Right lobe of liver (tissue), 4 donors: ENCODE results near the gene ELF1.
"Not testable (repeated sequence)": the region's sequence is repeated elsewhere in the genome, so short reads cannot be mapped to it uniquely, and the experiment has no call there.

Source experiments
- POLR2A ChIP-seq: fragments of 450-650 bp; IDR thresholded peaks from one replicate; pipeline ENCODE4 v1.6.1; 2017; ENCODE audit warnings: antibody characterized with exemption, mild to moderate bottlenecking
- TF ChIP-seq, protein P1 (sequence below), 4 donors: fragments of 200-600 bp in 3 of 4; fragments of 450-650 bp in 1 of 4; IDR thresholded peaks; one replicate each; pipeline versions ENCODE4 v1.5.1 to v1.8.0; 2016 to 2022; ENCODE audit warnings: antibody characterized with exemption in 4 of 4, mild to moderate bottlenecking in 2 of 4
- donor health status: DM: no; HTN: no; CAD: no.
- donor health status: DM: no; HTN: no; CAD: no.
- donor health status: DM: no; HTN: yes; CAD: no.

DNA sequence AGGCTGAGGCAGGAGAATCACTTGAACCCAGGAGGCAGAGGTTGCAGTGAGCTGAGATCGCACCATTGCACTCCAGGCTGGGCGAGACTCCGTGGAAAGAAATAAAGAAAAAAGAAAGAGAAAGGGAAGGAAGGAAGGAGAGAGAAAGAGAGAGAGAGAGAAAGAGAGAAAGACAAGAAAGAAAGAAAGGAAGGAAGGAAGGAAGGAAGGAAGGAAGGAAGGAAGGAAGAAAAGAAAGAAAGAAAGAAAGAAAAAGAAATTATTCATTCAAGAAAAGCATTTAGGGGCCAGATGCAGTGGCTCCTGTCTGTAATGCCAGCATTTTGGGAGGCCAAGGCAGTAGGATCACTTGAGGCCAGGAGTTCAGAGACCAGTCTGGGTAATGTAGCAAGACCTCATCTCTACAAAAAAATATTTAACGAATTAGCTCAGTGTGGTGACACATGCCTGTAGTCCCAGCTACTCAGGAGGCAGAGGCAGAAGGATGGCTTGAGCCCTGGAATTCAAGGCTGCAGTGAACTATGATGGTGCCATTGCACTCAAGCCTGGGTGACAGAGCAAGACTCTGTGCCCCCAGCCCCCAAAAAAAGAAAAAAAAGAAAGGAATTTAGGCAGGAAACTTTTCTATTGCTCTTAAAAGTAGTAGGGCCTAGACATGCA lies 109.4 kb downstream of the ELF1 start:
- TF ChIP-seq, protein P1, sequence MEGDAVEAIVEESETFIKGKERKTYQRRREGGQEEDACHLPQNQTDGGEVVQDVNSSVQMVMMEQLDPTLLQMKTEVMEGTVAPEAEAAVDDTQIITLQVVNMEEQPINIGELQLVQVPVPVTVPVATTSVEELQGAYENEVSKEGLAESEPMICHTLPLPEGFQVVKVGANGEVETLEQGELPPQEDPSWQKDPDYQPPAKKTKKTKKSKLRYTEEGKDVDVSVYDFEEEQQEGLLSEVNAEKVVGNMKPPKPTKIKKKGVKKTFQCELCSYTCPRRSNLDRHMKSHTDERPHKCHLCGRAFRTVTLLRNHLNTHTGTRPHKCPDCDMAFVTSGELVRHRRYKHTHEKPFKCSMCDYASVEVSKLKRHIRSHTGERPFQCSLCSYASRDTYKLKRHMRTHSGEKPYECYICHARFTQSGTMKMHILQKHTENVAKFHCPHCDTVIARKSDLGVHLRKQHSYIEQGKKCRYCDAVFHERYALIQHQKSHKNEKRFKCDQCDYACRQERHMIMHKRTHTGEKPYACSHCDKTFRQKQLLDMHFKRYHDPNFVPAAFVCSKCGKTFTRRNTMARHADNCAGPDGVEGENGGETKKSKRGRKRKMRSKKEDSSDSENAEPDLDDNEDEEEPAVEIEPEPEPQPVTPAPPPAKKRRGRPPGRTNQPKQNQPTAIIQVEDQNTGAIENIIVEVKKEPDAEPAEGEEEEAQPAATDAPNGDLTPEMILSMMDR (IDR thresholded peaks at IDR 0.05), result not testable (repeated sequence)
- not testable (repeated sequence) for TF ChIP-seq POLR2A
